K562 (cell line): ENCODE measurements around the gene GALNT9. TPM values are rescaled to one million over a fixed set of nuclear protein-coding genes. Genes with fewer than 3 reads are reported as not detected.

Source experiments
- ATAC-seq: fragments of 200-7000 bp; cut with Tn5 transposase; 3 replicates; pipeline ENCODE4 v1.9.1; 2020; ENCODE audit warnings: moderate library complexity
- BruUV-seq: library from RNA; stranded (reverse); fragments of 400-500 nt; replicated peaks from 2 replicates; lab custom pipeline; 2021; lab: Mats Ljungman, UMichigan
- CTCF ChIA-PET: fragments of 300-600 bp; formaldehyde crosslinking; extraction: SDS; loops from one replicate; lab custom pipeline; 2021; ENCODE audit warnings: low intra/inter-chr PET ratio; lab: Yijun Ruan, JAX
- POLR2A ChIA-PET: fragments of 300-600, 350-650 bp; sonication (Branson Sonifier 250); formaldehyde crosslinking; extraction: SDS; loops from one replicate; lab custom pipeline; 2021; ENCODE audit warnings: antibody characterized with exemption, inconsistent platforms; lab: Yijun Ruan, JAX
- DNase-seq, 4 experiments: peaks; one replicate each; pipeline versions ENCODE4 v3.0.0 to v3.0.0-alpha.2; 2011 to 2018; ENCODE audit warnings: low spot score in 3 of 4, mixed read lengths in 3 of 4; ENCODE audit errors: extremely low read depth in 1 of 4
- FAIRE-seq: peaks from 2 replicates; lab custom pipeline; 2011; peaks lifted over from hg19 to GRCh38; lab: Jason Lieb, UNC
- H2AFZ ChIP-seq: 2 replicates; pipeline ENCODE4 v1.6.0; 2011; ENCODE audit warnings: low read depth, low read length, control low read depth, inconsistent platforms
- H3K27ac ChIP-seq: fragments of 200-600 bp; 3 replicates; pipeline ENCODE4 v1.8.0; 2011; ENCODE audit warnings: low read depth, mild to moderate bottlenecking, control low read depth, inconsistent platforms, low read length, moderate library complexity, mixed read lengths; ENCODE audit errors: extremely low read depth
- H3K27me3 ChIP-seq, 2 experiments: fragments of 300-600 bp in 1 of 2; 2 replicates in 1 of 2; 3 replicates in 1 of 2; pipeline versions ENCODE4 v1.6.0 to v1.8.0; 2011; ENCODE audit warnings: inconsistent platforms in 2 of 2, low read length in 2 of 2, mild to moderate bottlenecking in 1 of 2, mixed read lengths in 1 of 2, moderate library complexity in 1 of 2; ENCODE audit not compliant: control insufficient read depth in 2 of 2, insufficient read depth in 2 of 2
- H3K36me3 ChIP-seq: fragments of 300-600 bp; 3 replicates; pipeline ENCODE4 v1.8.0; 2011; ENCODE audit warnings: mild to moderate bottlenecking, low read length, inconsistent platforms; ENCODE audit not compliant: control insufficient read depth, insufficient read depth
- H3K4me1 ChIP-seq, 2 experiments: fragments of 200-600 bp in 1 of 2; replicated peaks in 1 of 2; 2 replicates in 1 of 2; 3 replicates in 1 of 2; pipeline versions ENCODE4 v1.5.1 to v1.8.0; 2011; ENCODE audit warnings: inconsistent platforms in 2 of 2, low read length in 2 of 2, mild to moderate bottlenecking in 1 of 2, mixed read lengths in 1 of 2, moderate library complexity in 1 of 2; ENCODE audit not compliant: control insufficient read depth in 2 of 2, insufficient read depth in 2 of 2
- H3K4me2 ChIP-seq: 2 replicates; pipeline ENCODE4 v1.6.1; 2011; ENCODE audit warnings: low read length, control low read depth, inconsistent platforms, mixed read lengths; ENCODE audit not compliant: insufficient read depth
- H3K4me3 ChIP-seq: fragments of 200-600 bp; sonication (generic), shearing (Covaris generic); 2 replicates; pipeline ENCODE4 v1.5.1; 2016; ENCODE audit warnings: control low read depth, inconsistent platforms
- H3K79me2 ChIP-seq: fragments of 200-600 bp; 3 replicates; pipeline ENCODE4 v1.8.0; 2011; ENCODE audit warnings: low read length, inconsistent platforms; ENCODE audit not compliant: control insufficient read depth, insufficient read depth
- H3K9ac ChIP-seq, 2 experiments: 2 replicates each; pipeline versions ENCODE4 v1.6.0 to v1.6.1; 2011; ENCODE audit warnings: low read depth in 2 of 2, low read length in 2 of 2, control low read depth in 1 of 2, inconsistent platforms in 1 of 2, mild to moderate bottlenecking in 1 of 2, mixed read lengths in 1 of 2; ENCODE audit not compliant: insufficient read depth in 1 of 2
- H3K9me1 ChIP-seq: one replicate; pipeline ENCODE4 v1.6.0; 2011; ENCODE audit warnings: inconsistent platforms, mild to moderate bottlenecking, low read length, moderate library complexity; ENCODE audit not compliant: control insufficient read depth, insufficient read depth
- H3K9me3 ChIP-seq: replicated peaks from 2 replicates; pipeline ENCODE4 v1.5.1; 2011; ENCODE audit warnings: low read depth, low read length, inconsistent platforms; ENCODE audit not compliant: control insufficient read depth, insufficient read depth
- H4K20me1 ChIP-seq: replicated peaks from 2 replicates; pipeline ENCODE4 v1.6.1; 2011; ENCODE audit warnings: low read length, inconsistent platforms, mixed read lengths; ENCODE audit not compliant: control insufficient read depth, insufficient read depth
- ADNP ChIP-seq: fragments of 200-800 bp; sonication (Bioruptor generic); IDR thresholded peaks from 2 replicates; pipeline ENCODE4 v1.6.1; 2016; ENCODE audit warnings: missing genetic modification characterization, missing compliant biosample characterization
- BRD9 ChIP-seq: fragments of 450-650 bp; IDR thresholded peaks from 2 replicates; pipeline ENCODE4 v1.6.1; 2018; ENCODE audit warnings: low read depth; ENCODE audit not compliant: partially characterized antibody
- BRF1 ChIP-seq: IDR thresholded peaks from 3 replicates; pipeline ENCODE4 v1.6.1; 2011; ENCODE audit warnings: borderline replicate concordance, mild to moderate bottlenecking; ENCODE audit not compliant: insufficient read length; ENCODE audit errors: extremely low read depth
- CHD4 ChIP-seq: fragments of 200-600 bp; sonication (generic); IDR thresholded peaks from 3 replicates; pipeline ENCODE4 v1.6.1; 2012; ENCODE audit warnings: low read depth, mild to moderate bottlenecking, mixed read lengths, low read length, inconsistent platforms; ENCODE audit not compliant: insufficient read depth, insufficient replicate concordance, poor library complexity, severe bottlenecking
- FOSL1 ChIP-seq: fragments of 200-800 bp; sonication (Bioruptor generic); conservative IDR thresholded peaks from 2 replicates; pipeline ENCODE4 v1.6.1; 2016; ENCODE audit warnings: missing genetic modification characterization, missing compliant biosample characterization
- GABPA ChIP-seq: fragments of 200-800 bp; sonication (Bioruptor generic); conservative IDR thresholded peaks from 2 replicates; pipeline ENCODE4 v1.6.1; 2016; ENCODE audit warnings: low read depth, missing genetic modification characterization, missing compliant biosample characterization
- HMBOX1 ChIP-seq: sonication (generic); IDR thresholded peaks from 2 replicates; pipeline ENCODE4 v1.6.1; 2016
- MCM3 ChIP-seq: fragments of 450-650 bp; IDR thresholded peaks from 2 replicates; pipeline ENCODE4 v1.6.1; 2016
- SMARCB1 ChIP-seq: IDR thresholded peaks from 2 replicates; pipeline ENCODE4 v1.6.1; 2011; ENCODE audit warnings: improper control_type of control experiment, low read depth; ENCODE audit not compliant: insufficient read length
- SREBF2 ChIP-seq: sonication (generic); formaldehyde crosslinking; IDR thresholded peaks from 2 replicates; pipeline ENCODE4 v1.4.0; 2020; ENCODE audit warnings: mild to moderate bottlenecking, missing genetic modification reagents
- ZNF197 ChIP-seq: fragments of 200-800 bp; sonication (Bioruptor generic); IDR thresholded peaks from 2 replicates; pipeline ENCODE4 v1.6.1; 2016; ENCODE audit warnings: low read depth, missing genetic modification characterization, missing compliant biosample characterization
- ZNF507 ChIP-seq: conservative IDR thresholded peaks from 2 replicates; pipeline ENCODE4 v1.6.1; 2017; ENCODE audit warnings: missing genetic modification characterization, missing compliant biosample characterization
- ZNF518B ChIP-seq: fragments of 250-450 bp; sonication (Bioruptor Pico); IDR thresholded peaks from 2 replicates; pipeline ENCODE4 v1.5.0; 2021; ENCODE audit warnings: mild to moderate bottlenecking, moderate library complexity
- ZNF589 ChIP-seq: fragments of 200-800 bp; sonication (Bioruptor generic); IDR thresholded peaks from 2 replicates; pipeline ENCODE4 v1.6.1; 2016; ENCODE audit warnings: low read depth, missing genetic modification characterization, missing compliant biosample characterization
- ZNF668 ChIP-seq: fragments of 250-450 bp; sonication (Bioruptor Pico); IDR thresholded peaks from 2 replicates; pipeline ENCODE4 v1.8.0; 2022; ENCODE audit warnings: mild to moderate bottlenecking, inconsistent platforms
- ZNF696 ChIP-seq: fragments of 250-450 bp; sonication (Bioruptor Pico); conservative IDR thresholded peaks from 2 replicates; pipeline ENCODE4 v1.4.0; 2020; ENCODE audit warnings: mild to moderate bottlenecking, moderate library complexity
- WGBS: fragments of 100-300 bp; shearing (Covaris generic); methylation state at CpG from one replicate; pipeline ENCODE4 v1.1.6; 2016; ENCODE audit warnings: low coverage, mixed read lengths; ENCODE audit not compliant: insufficient coverage; ENCODE audit errors: missing lambda C conversion rate; 5-methylcytosine and 5-hydroxymethylcytosine counted together
- in situ Hi-C: fragments of 300-500 bp; cut with MboI; formaldehyde crosslinking; loops from 4 replicates; pipeline ENCODE4 v1.15.0; 2018; ENCODE audit warnings: inconsistent platforms, mixed read lengths
- intact Hi-C: fragments of 100-400 bp; cut with micrococcal nuclease; formaldehyde crosslinking; loops from 2 replicates; pipeline ENCODE4 v1.14.2; 2022
- polyA plus RNA-seq, 8 experiments: library from polyadenylated mRNA; depleted of rRNA in 4 of 8; stranded (reverse) in 5 of 8; unstranded in 3 of 8; fragments of >200 nt; fragmentation: Nextera tagmentation in 2 of 8; fragmentation: Illumina TruSeq in 1 of 8; extraction: Ambion mirVana in 2 of 8; extraction: Trizol in 1 of 8; gene quantifications; 2 replicates each; pipeline versions ENCODE4 v1.2.1 to v1.2.3, GENCODE V29; 2011 to 2014; ENCODE audit warnings: inconsistent platforms in 1 of 8, missing spikeins in 1 of 8
- total RNA-seq, 7 experiments: library from RNA; depleted of rRNA in 6 of 7; stranded (reverse); fragments of >200 nt in 6 of 7; fragmentation: Illumina TruSeq in 2 of 7; extraction: Trizol in 2 of 7; gene quantifications; 2 replicates each; pipeline versions ENCODE4 v1.2.1 to v1.2.3, GENCODE V29; 2011 to 2021; ENCODE audit warnings: low replicate concordance in 1 of 7

GALNT9 gene
- total and polyA plus RNA-seq, 9 of the 15 experiments (the other 6 are each of a cell fraction or from before 2014, with no cell fraction given) = not detected

- peaks cover 9% of the 10 kb centered on the region; the same call in 1 of the 2 replicates for H4K20me1 ChIP-seq
- TF ChIP-seq BRD9 (no peak), SREBF2 (CRISPR knock-in tag) (no peak), BRF1 (no peak), GABPA (tag) (no peak), ZNF197 (no peak), SMARCB1 (no peak), FOSL1 (tag) (no peak), ZNF589 (CRISPR knock-in tag) (no peak), HMBOX1 (no peak), ZNF507 (tag) (no peak), ZNF668 (CRISPR knock-in tag) (no peak), ZNF696 (CRISPR knock-in tag) (no peak), ADNP (tag) (no peak), CHD4 (no peak), ZNF518B (no peak), MCM3 (no peak)
- CTCF ChIA-PET = no interaction called here
- no peak overlapping the region for H3K4me2 ChIP-seq
- H3K9me1 ChIP-seq = no peaks in the 10 kb centered on the region
- no peaks in the 10 kb centered on the region for H3K79me2 ChIP-seq
- no peak for DNase-seq
- no peak overlapping the region for H3K9ac ChIP-seq
- H2AFZ ChIP-seq = no peak overlapping the region
- 5% methylated on average over 11 of the region's 20 CpGs for WGBS
- H3K4me1 ChIP-seq = peaks cover 0 to 11% of the 10 kb centered on the region in 2 experiments; a peak in 1 of 5 replicates
- FAIRE-seq = no peak
- H3K27ac ChIP-seq = no peak overlapping the region
- no peaks in the 10 kb centered on the region for H3K36me3 ChIP-seq
- in situ Hi-C loops (no loop called here), intact Hi-C loops (no loop called here)
- POLR2A ChIA-PET = interaction anchor here (0.6 kb wide), 1 partner anchor 1382 kb away, joined by 3 read pairs; no protein-coding TSS in a partner anchor
- no TSS peak for BruUV-seq
- peaks cover 40 to 91% of the 10 kb centered on the region in 2 experiments for H3K27me3 ChIP-seq
- H3K4me3 ChIP-seq = no peak overlapping the region
- H3K9me3 ChIP-seq = no peaks in the 10 kb centered on the region
- ATAC-seq = no peak
These were observed 7.9 kb downstream of the GALNT9 start for GRCh38 chr12:132321321-132322118.
